Aortic smooth muscle cell (primary cell): ENCODE results near the gene UFSP2. TPM values are rescaled to one million over a fixed set of nuclear protein-coding genes. Genes with fewer than 3 reads are reported as not detected.

Source experiments
- total RNA-seq: library from RNA; depleted of rRNA; stranded (reverse); fragments of >200 nt; gene quantifications from 2 replicates; pipeline ENCODE4 v1.2.3, GENCODE V29; 2014

Gene UFSP2, protein sequence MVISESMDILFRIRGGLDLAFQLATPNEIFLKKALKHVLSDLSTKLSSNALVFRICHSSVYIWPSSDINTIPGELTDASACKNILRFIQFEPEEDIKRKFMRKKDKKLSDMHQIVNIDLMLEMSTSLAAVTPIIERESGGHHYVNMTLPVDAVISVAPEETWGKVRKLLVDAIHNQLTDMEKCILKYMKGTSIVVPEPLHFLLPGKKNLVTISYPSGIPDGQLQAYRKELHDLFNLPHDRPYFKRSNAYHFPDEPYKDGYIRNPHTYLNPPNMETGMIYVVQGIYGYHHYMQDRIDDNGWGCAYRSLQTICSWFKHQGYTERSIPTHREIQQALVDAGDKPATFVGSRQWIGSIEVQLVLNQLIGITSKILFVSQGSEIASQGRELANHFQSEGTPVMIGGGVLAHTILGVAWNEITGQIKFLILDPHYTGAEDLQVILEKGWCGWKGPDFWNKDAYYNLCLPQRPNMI
- total RNA-seq: 53.8 and 67.8 TPM in 2 replicates

DNA sequence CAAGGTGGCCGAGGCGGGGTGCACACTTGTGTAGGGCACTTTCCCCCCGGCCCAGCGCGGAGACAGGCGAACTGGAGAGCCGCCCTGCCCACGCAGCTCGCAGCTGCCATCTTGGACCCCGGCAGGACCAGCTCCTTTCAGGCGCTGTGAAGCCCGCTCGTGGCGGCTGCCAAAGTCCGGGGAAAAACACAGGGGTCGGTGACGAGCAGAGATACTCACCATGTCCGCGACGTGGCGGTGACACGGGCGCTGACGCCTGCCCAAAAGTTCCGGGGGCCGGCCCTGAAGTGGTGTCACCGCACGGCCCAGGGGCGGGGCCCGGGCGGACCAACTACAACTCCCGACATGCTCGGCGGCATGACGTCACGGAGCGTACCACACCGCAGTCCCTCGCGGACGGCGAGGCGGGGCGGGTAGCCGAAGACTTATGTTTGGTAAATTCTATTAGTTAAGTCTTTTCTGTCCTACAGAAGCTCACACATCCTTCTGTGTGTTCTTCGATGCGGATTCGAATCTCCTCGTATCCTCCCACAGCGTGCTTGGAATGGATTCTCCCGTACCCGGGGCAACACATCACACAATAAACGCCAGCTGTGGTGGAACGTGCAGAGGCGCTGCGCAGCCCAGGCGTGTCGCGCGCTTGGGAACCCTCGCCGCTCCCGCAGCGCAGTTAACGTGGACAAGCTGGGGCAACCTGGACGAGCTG lies at the start of gene UFSP2:
TSS of gene UFSP2 (minus strand) at position 318 of the 706 bp plus-strand sequence. CDS start at position 222, 96 bp downstream.

DNA sequence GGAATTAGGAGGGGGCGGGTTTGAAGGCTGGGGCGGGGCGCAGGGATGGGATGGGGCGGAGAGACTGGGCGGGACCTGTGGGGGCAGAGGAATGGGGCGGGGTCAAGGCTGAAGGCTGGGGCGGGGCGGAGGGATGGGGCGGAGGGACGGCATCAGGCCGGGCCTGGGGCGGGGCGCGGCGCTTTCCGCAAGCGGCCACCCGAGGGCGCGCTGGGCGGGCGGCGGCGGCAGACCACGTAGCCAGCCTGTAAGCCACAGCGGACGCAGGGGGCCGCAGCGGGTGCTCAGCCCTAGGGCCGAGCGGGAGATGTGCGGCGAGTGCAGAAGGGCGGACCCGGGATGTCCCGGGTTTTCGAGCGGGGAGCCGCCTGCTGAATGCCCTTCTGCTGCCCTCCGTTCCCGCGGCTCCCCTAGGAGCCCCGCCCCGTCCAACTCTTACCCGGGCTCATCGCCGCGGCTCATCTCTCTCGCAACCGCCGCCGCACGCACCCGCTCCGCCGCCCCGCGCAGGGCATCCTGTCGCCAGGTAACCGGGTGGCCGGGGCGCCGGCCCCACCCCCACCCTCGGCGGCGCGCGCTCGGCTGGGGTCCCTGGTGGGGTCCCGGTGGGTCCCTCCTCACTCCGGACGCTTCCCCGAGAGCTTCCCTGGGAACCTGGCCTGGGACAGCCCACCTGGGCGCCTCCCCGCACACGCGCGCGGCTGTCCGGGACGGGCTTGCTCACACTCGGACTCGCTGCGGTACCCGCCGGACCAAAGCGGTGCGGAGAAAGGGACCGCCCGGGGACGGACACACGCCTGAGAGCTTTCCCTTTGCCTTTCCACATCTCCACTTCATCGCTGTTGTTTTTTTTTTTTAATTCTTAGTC lies 45.7 kb upstream of the UFSP2 start, which contains the start of gene CCDC110:
TSS of gene CCDC110 (minus strand) at position 499 of the 868 bp plus-strand sequence. CDS start at position 449, 50 bp downstream.

DNA sequence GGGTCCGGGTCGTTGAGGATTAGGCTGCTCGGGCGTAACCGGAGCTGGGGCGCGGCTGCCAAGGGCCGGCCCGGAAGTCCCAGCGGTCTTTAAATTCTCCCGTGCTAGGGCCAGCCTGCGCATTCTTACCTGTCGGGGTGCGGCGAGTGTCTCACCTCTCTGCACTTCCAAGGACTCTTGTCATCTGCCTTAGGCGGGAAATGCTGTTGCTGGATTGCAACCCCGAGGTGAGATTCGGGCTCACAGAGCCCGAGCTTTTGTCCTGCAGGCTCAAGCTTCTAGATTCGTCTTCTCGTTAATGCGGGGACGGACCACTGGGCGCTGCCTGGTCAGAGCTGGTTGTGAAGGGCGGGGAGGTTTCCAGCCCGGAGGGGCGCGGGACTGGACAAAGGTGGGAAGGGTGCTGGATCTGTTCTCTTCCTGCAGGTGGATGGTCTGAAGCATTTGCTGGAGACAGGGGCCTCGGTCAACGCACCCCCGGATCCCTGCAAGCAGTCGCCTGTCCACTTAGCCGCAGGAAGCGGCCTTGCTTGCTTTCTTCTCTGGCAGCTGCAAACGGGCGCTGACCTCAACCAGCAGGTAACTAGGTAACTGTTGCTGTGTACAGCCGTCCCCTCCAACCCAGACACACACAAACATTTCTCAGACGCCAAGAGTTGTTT lies 28.9 kb downstream of the UFSP2 start, which contains the start of gene ANKRD37:
TSS of gene ANKRD37 (plus strand) at position 118 of the 662 bp plus-strand sequence. CDS start at position 201, 83 bp downstream.

DNA sequence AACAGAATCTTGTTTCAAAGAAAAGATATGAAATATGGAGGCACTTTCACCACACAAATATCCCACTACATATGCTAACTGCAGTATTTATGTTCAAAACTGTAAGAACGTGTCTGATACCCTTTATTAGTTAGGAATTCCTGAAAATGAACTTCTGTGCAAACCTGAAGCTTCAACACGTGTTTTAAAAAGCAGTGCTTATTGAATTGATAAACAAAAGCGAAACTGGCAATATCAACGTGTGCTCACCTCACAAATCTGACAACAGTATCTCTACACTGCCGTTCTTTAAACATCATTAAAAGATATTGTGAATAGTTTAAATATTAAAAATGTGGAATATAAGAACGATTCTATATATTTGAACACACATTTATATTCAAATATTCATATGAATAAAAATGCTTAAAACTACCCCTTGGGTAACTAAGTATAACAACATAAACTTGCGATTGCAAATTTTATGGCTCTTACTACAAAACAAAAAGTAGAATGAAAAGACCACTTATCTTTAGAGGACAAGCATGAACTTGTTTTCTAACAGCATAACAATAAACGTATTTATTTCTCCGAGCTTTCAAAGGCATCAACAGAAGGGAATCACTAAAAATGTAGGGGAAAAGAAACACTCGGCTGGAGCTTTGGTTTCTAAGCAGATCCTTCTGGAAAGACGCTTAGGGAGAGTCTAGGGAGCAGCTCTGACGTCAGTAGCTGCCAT lies 30.4 kb downstream of the UFSP2 start, which contains the start of gene LRP2BP:
TSS of gene LRP2BP (minus strand) at position 687 of the 718 bp plus-strand sequence. CDS start 17,738 bp downstream, outside the sequence.

Other genes starting within 250 kb of the UFSP2 start
- gene CFAP97, start 222.0 kb downstream of the UFSP2 start, total RNA-seq: 42.5 TPM in 2 replicates
- gene SNX25, start 216.4 kb downstream of the UFSP2 start, total RNA-seq: 28.4 and 34.2 TPM in 2 replicates
- 0.56 and 0.79 TPM in 2 replicates for gene LRP2BP, start 30.0 kb downstream of the UFSP2 start, total RNA-seq
- 4.0 and 4.5 TPM in 2 replicates for gene ANKRD37, start 29.1 kb downstream of the UFSP2 start, total RNA-seq
- 2.1 and 2.7 TPM in 2 replicates for gene CCDC110, start 45.8 kb upstream of the UFSP2 start, total RNA-seq
- gene PDLIM3, start 109.5 kb upstream of the UFSP2 start, total RNA-seq: 70.0 and 89.6 TPM in 2 replicates